ENCODE results near the gene EIF4G3.

- TF ChIP-seq CTCF (IDR thresholded peaks at IDR 0.05) (no peak), POLR2A (IDR thresholded peaks at IDR 0.05) (no peak)
Observed at GRCh38 chr1:21012937-21013336, 163.8 kb downstream of the EIF4G3 start.

Measured in esophagus squamous epithelium (tissue), 4 donors.